Stomach (tissue), 9 donors: Measurements from ENCODE around the gene AUTS2. TPM values are rescaled to one million over a fixed set of nuclear protein-coding genes. Genes with fewer than 3 reads are reported as not detected.

Experiments
- DNase-seq, 2 donors: peaks; one replicate each; pipeline versions ENCODE4 v3.0.0 to v3.0.0-alpha.2; 2013 to 2019
- H3K27ac ChIP-seq, 5 donors: fragments of 200-600 bp in 4 of 5; sonication (generic) in 4 of 5; one replicate each; pipeline ENCODE4 v1.5.1; 2013 to 2019; ENCODE audit warnings: mild to moderate bottlenecking in 1 of 5, moderate library complexity in 1 of 5
- H3K27me3 ChIP-seq, 3 donors: fragments of 200-600 bp; sonication (generic); one replicate each; pipeline ENCODE4 v1.5.1; 2017 to 2019; ENCODE audit warnings: mixed run types in 1 of 3
- H3K36me3 ChIP-seq, 4 donors: fragments of 200-600 bp; sonication (generic); 1 replicate in 3 of 4; 2 replicates in 1 of 4; pipeline ENCODE4 v1.5.1; 2016 to 2019
- H3K4me1 ChIP-seq, 4 donors: fragments of 200-600 bp; sonication (generic); one replicate each; pipeline ENCODE4 v1.5.1; 2016 to 2019
- H3K4me3 ChIP-seq, 4 donors: fragments of 200-600 bp; sonication (generic) in 3 of 4; one replicate each; pipeline ENCODE4 v1.5.1; 2016 to 2019; ENCODE audit warnings: mild to moderate bottlenecking in 1 of 4
- H3K9me3 ChIP-seq, 4 donors: fragments of 200-600 bp; sonication (generic); one replicate each; pipeline ENCODE4 v1.5.1; 2016 to 2019
- EP300 ChIP-seq: sonication (generic); formaldehyde crosslinking; IDR thresholded peaks from one replicate; pipeline ENCODE4 v1.6.1; 2017; ENCODE audit warnings: antibody characterized with exemption
- POLR2A ChIP-seq, 4 donors: fragments of 450-650 bp; IDR thresholded peaks; one replicate each; pipeline ENCODE4 v1.6.1; 2016; ENCODE audit warnings: antibody characterized with exemption in 4 of 4, control low read depth in 2 of 4, mild to moderate bottlenecking in 1 of 4, moderate library complexity in 1 of 4
- POLR2AphosphoS5 ChIP-seq, 3 donors: sonication (generic); formaldehyde crosslinking; IDR thresholded peaks; one replicate each; pipeline ENCODE4 v1.6.1; 2016; ENCODE audit warnings: antibody characterized with exemption in 3 of 3
- WGBS, 5 donors: extraction: QIAGEN DNeasy Blood & Tissue Kit in 3 of 5; methylation state at CpG; one replicate each; pipeline versions ENCODE4 v1.1.5 to v1.1.7; 2013 to 2018; 5-methylcytosine and 5-hydroxymethylcytosine counted together
- intact Hi-C: fragments of 100-400 bp; cut with DNase I; formaldehyde crosslinking; loops from one replicate; pipeline ENCODE4 v1.15.1; 2023; ENCODE audit warnings: low total_unique reads
- polyA plus RNA-seq, 3 donors: library from polyadenylated mRNA; stranded (reverse); fragments of 200-250 nt; gene quantifications; one replicate each; pipeline ENCODE4 v1.2.3, GENCODE V29; 2013
- total RNA-seq, 5 donors: library from RNA; depleted of rRNA; stranded (reverse); fragments of >200 nt; gene quantifications; one replicate each; pipeline versions ENCODE4 v1.1.0 to v1.2.3, GENCODE V29; 2014 to 2016
- TF ChIP-seq, protein P1 (sequence below), 7 experiments: fragments of 450-650 bp in 4 of 7; fragments of 200-600 bp in 3 of 7; sonication (generic) in 3 of 7; IDR thresholded peaks; one replicate each; pipeline ENCODE4 v1.5.1; 2016 to 2019; ENCODE audit warnings: antibody characterized with exemption in 7 of 7, control low read depth in 2 of 7, mild to moderate bottlenecking in 1 of 7
- donor health status: healthy with polysubstance abuse.
- donor health status: Bipolar disorder and iron deficiency.
- donor health status: healthy.

AUTS2 gene
- total and polyA plus RNA-seq, 8 donors = 3.8 to 90.3 (median 38.1) TPM

DNA sequence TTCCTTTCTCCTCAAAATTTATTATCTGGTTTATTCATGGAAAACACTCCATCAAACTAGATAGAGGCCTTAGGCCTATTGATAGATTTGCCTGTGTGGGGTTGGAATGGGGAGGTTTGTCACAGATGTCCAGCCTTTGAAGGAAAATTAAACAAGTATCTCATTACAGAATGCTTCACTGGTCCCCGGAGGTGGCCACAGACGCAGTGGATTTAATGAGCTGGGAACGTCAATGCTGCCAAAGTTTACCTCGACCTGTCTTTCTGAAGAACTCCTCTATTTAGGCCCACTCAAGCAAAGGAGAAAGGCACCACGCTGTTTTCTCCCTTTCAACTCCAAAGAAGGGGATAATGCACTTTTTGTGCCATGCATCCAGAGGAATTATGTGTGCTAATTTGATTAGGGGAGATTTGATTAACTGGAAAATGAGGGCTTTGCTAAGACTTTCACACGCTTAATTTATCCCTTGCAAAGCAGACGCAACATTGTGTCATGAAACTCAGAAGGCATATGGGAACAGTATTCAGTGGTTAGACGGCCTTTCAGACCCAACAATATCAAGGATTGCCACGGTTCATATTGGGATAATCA, 974.9 kb downstream of the AUTS2 start:
- Histone ChIP-seq H3K27ac (no peak overlapping the region), H3K9me3 (no peaks in the 10 kb centered on the region), H3K4me3 (no peak overlapping the region), H3K36me3 (no peaks in the 10 kb centered on the region), H3K27me3 (no peaks in the 10 kb centered on the region), H3K4me1 (peaks cover 6 to 33% (median 21%) of the 10 kb centered on the region in 4 donors)
- TF ChIP-seq POLR2A (IDR thresholded peaks at IDR 0.05) (no peak), POLR2AphosphoS5 (IDR thresholded peaks at IDR 0.05) (no peak), EP300 (no peak)
- TF ChIP-seq, protein P1, sequence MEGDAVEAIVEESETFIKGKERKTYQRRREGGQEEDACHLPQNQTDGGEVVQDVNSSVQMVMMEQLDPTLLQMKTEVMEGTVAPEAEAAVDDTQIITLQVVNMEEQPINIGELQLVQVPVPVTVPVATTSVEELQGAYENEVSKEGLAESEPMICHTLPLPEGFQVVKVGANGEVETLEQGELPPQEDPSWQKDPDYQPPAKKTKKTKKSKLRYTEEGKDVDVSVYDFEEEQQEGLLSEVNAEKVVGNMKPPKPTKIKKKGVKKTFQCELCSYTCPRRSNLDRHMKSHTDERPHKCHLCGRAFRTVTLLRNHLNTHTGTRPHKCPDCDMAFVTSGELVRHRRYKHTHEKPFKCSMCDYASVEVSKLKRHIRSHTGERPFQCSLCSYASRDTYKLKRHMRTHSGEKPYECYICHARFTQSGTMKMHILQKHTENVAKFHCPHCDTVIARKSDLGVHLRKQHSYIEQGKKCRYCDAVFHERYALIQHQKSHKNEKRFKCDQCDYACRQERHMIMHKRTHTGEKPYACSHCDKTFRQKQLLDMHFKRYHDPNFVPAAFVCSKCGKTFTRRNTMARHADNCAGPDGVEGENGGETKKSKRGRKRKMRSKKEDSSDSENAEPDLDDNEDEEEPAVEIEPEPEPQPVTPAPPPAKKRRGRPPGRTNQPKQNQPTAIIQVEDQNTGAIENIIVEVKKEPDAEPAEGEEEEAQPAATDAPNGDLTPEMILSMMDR (IDR thresholded peaks at IDR 0.05) = no peak
- 88 to 93% (median 92%) methylated on average over 9 of the region's 9 CpGs for WGBS, 5 donors
- no peak for DNase-seq
- intact Hi-C loops = no loop called here

DNA sequence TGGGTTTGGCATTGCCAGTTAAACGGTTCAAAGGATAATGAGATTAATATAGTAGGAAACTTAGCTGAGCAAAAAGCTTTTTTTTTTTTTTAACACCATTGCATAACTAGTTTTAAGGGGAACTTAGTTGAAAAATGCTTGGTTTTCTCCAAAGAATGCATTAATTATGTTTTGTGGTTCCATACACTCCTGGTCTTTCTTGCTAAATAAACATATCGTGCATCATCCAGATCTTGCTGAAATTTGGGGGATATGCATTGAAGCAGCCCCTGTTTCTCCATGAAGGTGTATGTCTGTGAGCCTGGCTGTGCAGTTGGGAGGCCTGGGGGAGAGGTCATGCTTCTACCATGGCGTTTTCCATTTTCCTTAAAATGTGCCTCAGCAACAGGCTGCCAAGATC, 975.4 kb downstream of the AUTS2 start:
- TF ChIP-seq, protein P1 (IDR thresholded peaks at IDR 0.05) = no peak
- no peak for TF ChIP-seq EP300
- no peak for TF ChIP-seq POLR2A (IDR thresholded peaks at IDR 0.05)
- no peak for TF ChIP-seq POLR2AphosphoS5 (IDR thresholded peaks at IDR 0.05)
- peaks cover 6 to 32% (median 21%) of the 10 kb centered on the region in 4 donors for H3K4me1 ChIP-seq
- H3K9me3 ChIP-seq = no peaks in the 10 kb centered on the region
- no peaks in the 10 kb centered on the region for H3K27me3 ChIP-seq
- WGBS, 5 donors = 75 to 91% (median 87%) methylated on average over 3 of the region's 3 CpGs
- intact Hi-C loops = no loop called here
- no peaks in the 10 kb centered on the region for H3K36me3 ChIP-seq
- H3K27ac ChIP-seq = no peak overlapping the region
- DNase-seq = no peak
- H3K4me3 ChIP-seq = no peak overlapping the region

DNA sequence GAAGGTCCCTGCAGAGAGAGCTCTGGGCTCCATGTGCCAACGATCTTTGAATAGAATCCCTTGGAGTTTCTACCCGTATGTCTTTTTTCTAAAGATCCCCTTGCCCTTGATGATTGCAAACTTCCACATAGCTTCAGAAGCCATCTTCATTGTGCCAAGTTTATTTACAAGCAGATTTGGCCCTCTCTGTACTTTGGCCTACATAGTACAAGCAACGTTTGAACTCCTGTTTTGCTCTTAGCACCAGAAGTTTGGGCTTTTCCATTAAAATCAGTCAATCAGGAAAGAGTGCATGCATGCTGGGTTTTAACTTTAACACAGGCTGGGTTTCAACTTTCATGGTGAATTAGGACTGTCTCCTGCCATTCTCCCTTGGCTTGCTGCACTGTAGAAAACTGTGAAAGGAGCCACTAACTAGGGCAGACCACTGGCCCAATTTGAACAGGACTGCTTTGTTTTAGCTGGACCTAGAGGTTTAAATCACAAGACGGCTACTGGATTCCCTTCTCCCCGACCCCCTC, 976.1 kb downstream of the AUTS2 start:
- peaks cover 6 to 27% (median 18%) of the 10 kb centered on the region in 4 donors for H3K4me1 ChIP-seq
- intact Hi-C loops = no loop called here
- H3K27me3 ChIP-seq = no peaks in the 10 kb centered on the region
- DNase-seq = no peak
- no peaks in the 10 kb centered on the region for H3K36me3 ChIP-seq
- TF ChIP-seq POLR2AphosphoS5 (IDR thresholded peaks at IDR 0.05) = no peak
- no peak for TF ChIP-seq POLR2A (IDR thresholded peaks at IDR 0.05)
- TF ChIP-seq EP300 = no peak
- TF ChIP-seq, protein P1 (IDR thresholded peaks at IDR 0.05) = no peak
- H3K4me3 ChIP-seq = no peak overlapping the region
- H3K27ac ChIP-seq = no peak overlapping the region
- H3K9me3 ChIP-seq = no peaks in the 10 kb centered on the region
- WGBS, 5 donors = 81 to 87% (median 85%) methylated on average over 5 of the region's 5 CpGs

DNA sequence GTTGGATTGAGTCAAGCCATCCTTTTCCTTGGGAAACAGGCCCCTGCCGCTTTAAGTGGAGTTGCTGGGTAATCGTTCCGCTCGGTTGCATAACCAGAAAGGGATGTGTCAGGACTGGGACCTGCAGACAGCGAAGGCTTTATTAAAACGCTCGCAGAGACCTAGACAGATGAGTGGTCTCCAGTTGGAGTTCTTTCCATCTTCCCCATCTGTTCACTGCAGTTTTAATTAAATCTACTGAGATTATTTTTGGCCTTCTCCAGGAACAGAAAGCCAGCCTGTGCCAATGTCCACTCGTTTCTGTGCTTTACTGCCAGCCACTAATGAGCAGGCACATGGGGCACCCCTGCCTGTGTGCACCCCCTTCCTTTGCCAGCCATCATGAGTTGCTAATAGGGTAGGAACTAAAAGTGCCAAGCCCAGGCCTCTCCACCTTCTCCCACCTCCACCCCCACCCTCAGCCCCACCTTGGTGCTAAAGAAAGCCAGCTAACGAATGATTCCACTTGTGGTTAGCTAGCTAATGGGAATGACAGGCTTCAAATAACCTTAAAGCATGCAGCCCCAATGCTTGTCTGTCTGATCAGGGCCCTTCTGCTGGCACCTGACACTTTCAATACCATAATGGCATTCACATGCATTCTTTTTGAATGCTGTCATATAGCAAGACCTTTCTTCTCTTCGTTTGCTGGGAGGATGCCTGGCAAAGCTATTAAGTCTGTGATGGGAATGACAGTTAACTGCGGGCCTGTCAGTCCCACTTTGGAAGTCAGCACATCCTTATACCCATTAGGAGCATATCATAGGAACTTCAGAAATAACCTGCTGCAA, 976.9 kb downstream of the AUTS2 start:
- no peaks in the 10 kb centered on the region for H3K27me3 ChIP-seq
- no peaks in the 10 kb centered on the region for H3K9me3 ChIP-seq
- 71 to 87% (median 78%) methylated on average over 11 of the region's 11 CpGs for WGBS, 5 donors
- no peak overlapping the region for H3K27ac ChIP-seq
- TF ChIP-seq, protein P1 (IDR thresholded peaks at IDR 0.05) = no peak
- TF ChIP-seq POLR2AphosphoS5 (IDR thresholded peaks at IDR 0.05) (no peak), EP300 (no peak), POLR2A (IDR thresholded peaks at IDR 0.05) (no peak)
- no peaks in the 10 kb centered on the region for H3K36me3 ChIP-seq
- intact Hi-C loops = no loop called here
- H3K4me1 ChIP-seq = peaks cover 8 to 27% (median 16%) of the 10 kb centered on the region in 4 donors
- no peak for DNase-seq
- no peak overlapping the region for H3K4me3 ChIP-seq
